ENCODE measurements around the gene NHERF1.

The NHERF1 gene

DNA sequence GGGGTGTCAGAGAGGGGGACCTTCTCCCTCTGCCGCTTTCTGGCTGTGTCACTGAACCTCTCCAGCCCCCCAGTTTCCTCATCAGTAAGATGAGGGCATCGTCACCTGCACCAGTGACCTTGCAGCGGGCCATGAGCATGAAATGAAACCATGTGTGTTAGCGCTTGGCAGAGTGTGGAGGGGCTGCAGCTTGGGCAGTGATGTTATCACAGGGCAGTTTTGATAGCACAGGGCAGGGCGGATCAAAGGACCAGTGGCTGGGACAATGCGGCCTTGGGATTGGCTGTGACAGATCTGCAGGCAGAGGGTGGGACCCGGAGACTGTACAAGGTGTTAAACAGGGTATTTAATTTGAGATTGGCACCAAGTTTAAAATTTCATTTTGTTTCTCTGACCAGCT is 66.6 kb downstream of the NHERF1 start:
- FAIRE-seq = no peak

DNA sequence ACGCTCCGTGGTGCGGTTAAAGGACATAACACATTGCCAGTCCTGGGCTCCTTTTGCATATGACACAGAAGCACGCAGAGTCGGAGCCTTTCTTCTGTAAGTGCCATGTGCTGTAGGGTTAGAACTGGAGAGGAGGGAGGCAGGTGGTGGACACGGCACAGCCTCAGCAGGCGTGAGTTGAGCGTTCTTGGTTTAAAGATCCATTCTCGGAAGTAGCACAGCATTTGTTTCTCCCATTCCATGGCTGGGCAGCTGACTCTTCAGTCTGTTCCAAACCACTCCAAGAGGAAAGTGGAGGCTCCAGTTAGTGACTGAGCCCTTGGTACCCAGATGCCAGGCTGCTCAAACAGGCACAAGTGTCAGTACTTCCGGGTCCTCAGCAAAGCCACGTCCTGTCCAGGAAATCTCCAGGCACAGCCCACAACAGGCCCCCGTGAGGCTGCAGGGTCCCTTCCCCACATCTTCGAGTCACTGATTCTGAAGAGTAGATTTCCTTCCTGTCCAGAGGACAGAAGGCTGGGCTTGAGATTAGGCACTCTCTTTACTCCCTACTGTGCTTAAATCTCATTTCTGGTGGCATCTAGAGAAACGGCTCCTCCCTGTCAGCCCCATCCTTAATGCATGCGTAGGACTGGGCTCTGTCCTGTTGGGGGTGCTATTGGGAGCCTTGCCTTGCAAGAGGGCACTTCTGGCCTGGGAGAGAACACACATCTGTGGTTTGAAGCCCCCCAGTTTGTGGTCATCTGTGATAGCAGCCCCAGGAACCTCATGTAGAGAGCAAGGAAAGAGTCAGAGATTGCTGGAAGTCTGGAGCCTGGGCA is 67.3 kb downstream of the NHERF1 start:
- no peak for FAIRE-seq

DNA sequence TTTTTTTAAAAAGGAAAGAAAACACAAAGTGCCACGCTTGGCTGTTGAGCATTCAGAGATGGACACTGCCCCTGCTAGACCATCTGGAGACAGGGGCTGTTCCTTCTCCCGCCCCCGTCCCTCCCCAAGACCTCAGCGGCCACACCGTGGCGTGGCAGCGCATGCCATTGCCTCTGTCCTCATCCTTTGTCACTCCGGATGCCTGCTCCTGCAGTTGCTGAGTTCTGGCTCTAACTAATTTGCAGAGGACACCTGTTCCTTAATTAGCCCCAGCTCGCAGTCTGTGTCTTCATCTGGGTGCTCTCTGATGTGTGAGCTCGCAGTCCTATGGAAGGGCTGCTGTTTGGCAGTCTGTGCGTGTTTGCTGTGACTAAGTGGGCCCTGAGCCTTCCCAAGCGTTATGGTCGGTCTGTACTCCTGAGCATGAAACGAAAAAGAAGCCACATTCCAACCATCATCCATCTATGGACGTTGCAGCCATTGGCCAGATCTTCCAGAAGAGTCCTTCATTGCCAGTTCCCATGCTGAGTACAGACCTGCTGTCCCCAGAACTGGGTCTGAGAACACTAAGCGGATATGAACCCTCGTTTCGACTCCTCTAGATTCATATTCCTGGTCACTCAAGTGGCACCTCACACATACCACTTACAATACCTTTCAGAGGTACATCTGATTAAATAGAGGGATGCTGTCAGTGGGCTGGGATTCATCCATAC is 68.6 kb downstream of the NHERF1 start:
- no peak for FAIRE-seq

DNA sequence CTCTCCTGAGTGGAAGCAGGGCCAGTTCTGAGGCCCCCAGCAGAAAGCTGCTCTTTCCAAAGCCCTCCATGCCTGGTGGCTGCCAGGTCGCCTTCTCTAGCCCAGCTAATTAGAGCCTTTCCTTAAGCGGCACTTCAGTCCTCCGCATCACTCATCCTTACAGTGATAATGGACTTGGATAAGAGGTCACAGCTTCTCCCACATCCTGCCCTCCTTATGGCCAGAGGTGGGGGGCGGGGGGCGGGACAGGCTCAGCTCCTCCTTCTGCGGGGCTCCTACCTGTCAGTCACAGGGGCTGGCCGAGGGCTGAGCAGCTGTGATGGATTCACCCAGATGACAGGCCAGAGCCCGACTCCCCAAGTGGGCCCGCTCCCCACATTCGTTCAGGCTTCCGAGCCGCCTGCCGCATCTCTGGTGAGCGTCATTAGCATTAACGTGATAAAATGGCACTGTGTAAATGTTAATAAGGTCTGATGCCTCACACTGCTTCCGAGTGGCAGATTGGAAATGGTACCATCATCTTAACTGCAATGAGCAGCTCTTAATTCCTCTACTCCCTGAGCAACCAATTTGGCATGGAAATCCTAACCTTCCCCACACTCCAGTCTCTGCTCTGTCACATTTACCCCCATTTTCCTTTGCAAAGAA is 70.0 kb downstream of the NHERF1 start:
- FAIRE-seq = no peak

Data from endometrium (tissue), 2 donors.